CD4-positive, alpha-beta T cell treated with Interferon alpha-2 for 1 hour (primary cell): ENCODE data around the gene NIPBL.

Experiments
- DNase-seq, 2 donors: peaks; one replicate each; pipeline ENCODE4 v3.0.0-alpha.2; 2020 to 2022

The NIPBL gene

DNA sequence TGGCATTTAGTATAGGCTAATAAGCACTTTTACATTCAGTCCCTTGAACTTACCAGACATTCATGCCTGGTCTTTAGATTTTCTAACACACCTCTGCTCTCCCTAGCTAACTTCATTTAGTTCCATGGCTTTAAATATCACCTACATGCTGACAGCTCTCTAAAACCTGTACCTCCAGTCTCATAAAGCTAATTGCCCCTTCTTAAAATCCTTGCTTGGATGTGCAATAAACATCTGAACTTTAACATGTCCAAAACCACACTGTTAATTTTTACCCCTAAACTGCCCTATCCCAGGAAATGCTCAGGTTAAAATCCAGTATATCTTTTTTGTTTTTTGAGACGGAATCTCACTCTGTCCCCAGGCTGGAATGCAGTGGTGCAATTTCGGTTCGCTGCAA is 232.8 kb downstream of the NIPBL start:
- no peak for DNase-seq

GRCh38 chr5:37110135-37110534 is 233.6 kb downstream of the NIPBL start:
- no peak for DNase-seq

- DNase-seq: peak in 1 of 2 donors; percentile 54
These were observed 235.1 kb downstream of the NIPBL start for GRCh38 chr5:37111426-37112382.

GRCh38 chr5:37112383-37112991 is 235.9 kb downstream of the NIPBL start:
- peak in 1 of 2 donors; percentile 5 for DNase-seq
